Measurements from ENCODE around the gene SLC22A3. TPM values are rescaled to one million over a fixed set of nuclear protein-coding genes. Genes with fewer than 3 reads are reported as not detected.

Gene SLC22A3
- total and polyA plus RNA-seq, 2 of the 4 experiments (the other 2 are of a cell fraction) = not detected

DNA sequence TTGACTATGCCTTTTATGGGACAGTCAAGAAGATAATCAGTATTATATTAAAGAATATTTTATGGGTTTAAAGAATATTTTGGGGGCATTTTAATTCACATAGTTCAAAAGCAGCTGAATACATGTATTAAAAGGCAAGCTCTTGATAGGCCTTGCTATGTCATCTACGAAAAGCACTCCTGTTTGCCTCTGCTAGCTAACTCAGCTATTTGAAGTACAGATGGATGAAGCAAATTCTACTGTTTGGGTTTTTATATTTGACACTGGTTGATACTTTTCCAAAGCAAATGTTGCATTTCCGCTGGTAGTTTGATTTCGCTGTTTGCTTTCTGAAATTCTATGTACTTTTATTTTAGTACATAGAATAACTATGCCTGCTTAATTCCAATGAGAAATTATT lies 47.0 kb downstream of the SLC22A3 start:
- DNase-seq (no peak), ATAC-seq (ENCODE audit: low read depth) (no peak)
- Histone ChIP-seq H2BK5ac (ENCODE audit: low read depth, low read length, poor library complexity, severe bottlenecking) (no peak overlapping the region), H3K4ac (ENCODE audit: low read depth, low read length) (no peak overlapping the region), H4K5ac (ENCODE audit: low read depth, low read length) (no peak overlapping the region), H2AFZ (replicated peaks; ENCODE audit: low read length, poor library complexity) (no peak overlapping the region), H3K79me1 (ENCODE audit: low read depth in 1 of 2, low read length in 2 of 2) (no peaks in the 10 kb centered on the region), H3K9me3 (ENCODE audit: control insufficient read depth, insufficient read depth, low read length) (no peaks in the 10 kb centered on the region), H3K23ac (ENCODE audit: low read depth, low read length) (no peak overlapping the region), H4K20me1 (ENCODE audit: insufficient read depth, low read length) (no peaks in the 10 kb centered on the region), H3K27me3 (ENCODE audit: control insufficient read depth, insufficient read depth, low read length) (no peaks in the 10 kb centered on the region), H3K18ac (ENCODE audit: low read depth, low read length) (no peak overlapping the region), H3K14ac (replicated peaks; ENCODE audit: low read depth, low read length) (no peak overlapping the region), H3K4me3 (ENCODE audit: insufficient read depth, low read depth, low read length) (no peak overlapping the region), H2BK15ac (ENCODE audit: low read depth, low read length) (no peak overlapping the region), H3K27ac (ENCODE audit: insufficient read depth, low read length) (no peak overlapping the region), H2AK9ac (replicated peaks; ENCODE audit: low read depth, low read length, poor library complexity) (no peak overlapping the region), H3K9me1 (ENCODE audit: insufficient read depth, low read length) (no peaks in the 10 kb centered on the region), H2BK120ac (ENCODE audit: low read depth, low read length) (no peak overlapping the region), H3K56ac (ENCODE audit: extremely low read depth, insufficient read depth, low read length) (no peak overlapping the region), H2BK20ac (ENCODE audit: low read depth, low read length) (no peak overlapping the region), H3K9ac (ENCODE audit: low read depth, low read length) (no peak overlapping the region), H3K4me2 (ENCODE audit: low read depth, low read length) (no peak overlapping the region), H3K36me3 (ENCODE audit: control insufficient read depth, insufficient read depth, low read length) (no peaks in the 10 kb centered on the region), H4K8ac (ENCODE audit: low read depth in 2 of 2, low read length in 2 of 2) (no peak overlapping the region), H4K91ac (ENCODE audit: insufficient read depth, low read depth, low read length) (no peak overlapping the region), H2AK5ac (ENCODE audit: low read depth, low read length) (no peak overlapping the region), H3K4me1 (ENCODE audit: control insufficient read depth, insufficient read depth, low read length) (no peaks in the 10 kb centered on the region)
- no TSS peak for BruUV-seq (replicated peaks)
- dilution Hi-C loops (cut with HindIII; ENCODE audit: low sequenced_read_pairs, unreplicated experiment) = no loop called here
- ChIA-PET POLR2A (ENCODE audit: unreplicated experiment) (no interaction called here), CTCF (no interaction called here)
- TF ChIP-seq RFX5 (IDR thresholded peaks at IDR 0.05; ENCODE audit: low read depth, low read length) (no peak), BHLHE40 (IDR thresholded peaks at IDR 0.05; ENCODE audit: low read depth, low read length) (no peak), CHD1 (IDR thresholded peaks at IDR 0.05; ENCODE audit: low read depth, low read length) (no peak), RCOR1 (IDR thresholded peaks at IDR 0.05; ENCODE audit: insufficient replicate concordance, low read length) (no peak)
- intact Hi-C loops (cut with micrococcal nuclease) = no loop called here
- in situ Hi-C loops (cut with MboI; ENCODE audit: low sequenced_read_pairs) = no loop called here
- WGBS, 2 experiments (ENCODE audit: extremely low coverage in 2 of 2, insufficient read length in 1 of 2) = no CpG with 5 or more reads among the region's 3 CpGs
